H1 (cell line): ENCODE measurements around the gene ITGAV. TPM values are rescaled to one million over a fixed set of nuclear protein-coding genes. Genes with fewer than 3 reads are reported as not detected.

Experiments used
- CHD1 ChIP-seq: IDR thresholded peaks from 2 replicates; pipeline ENCODE4 v1.6.1; 2012; ENCODE audit warnings: low read depth, low read length, improper control_type of control experiment
- CHD2 ChIP-seq: IDR thresholded peaks from 2 replicates; pipeline ENCODE4 v1.6.1; 2012; ENCODE audit warnings: low read length, improper control_type of control experiment
- CTBP2 ChIP-seq: IDR thresholded peaks from 2 replicates; pipeline ENCODE4 v1.7.0; 2011; ENCODE audit warnings: borderline replicate concordance, mild to moderate bottlenecking, moderate library complexity, mixed read lengths, low read length; ENCODE audit not compliant: insufficient read depth, insufficient read length
- GABPA ChIP-seq: IDR thresholded peaks from 2 replicates; pipeline ENCODE4 v1.6.1; 2011; ENCODE audit warnings: mild to moderate bottlenecking, low read length, moderate library complexity, borderline replicate concordance; ENCODE audit not compliant: insufficient read depth
- JUND ChIP-seq: IDR thresholded peaks from 2 replicates; pipeline ENCODE4 v1.6.1; 2011; ENCODE audit warnings: mild to moderate bottlenecking, improper control_type of control experiment, low read length
- SIX5 ChIP-seq: IDR thresholded peaks from 2 replicates; pipeline ENCODE4 v1.6.1; 2011; ENCODE audit warnings: mild to moderate bottlenecking, low read depth, low read length
- SP1 ChIP-seq: IDR thresholded peaks from 2 replicates; pipeline ENCODE4 v1.6.1; 2011; ENCODE audit warnings: low read depth, low read length
- polyA plus RNA-seq, 7 experiments: library from polyadenylated mRNA; depleted of rRNA in 3 of 7; stranded (reverse) in 5 of 7; unstranded in 2 of 7; fragments of >200 nt in 5 of 7; fragments of 200-250 nt in 2 of 7; gene quantifications; 1 replicate in 5 of 7; 2 replicates in 1 of 7; 4 replicates in 1 of 7; pipeline versions ENCODE4 v1.2.1 to v1.2.3, GENCODE V29; 2011 to 2013; ENCODE audit warnings: missing spikeins in 2 of 7, mixed read lengths in 2 of 7
- total RNA-seq: library from RNA; stranded (reverse); fragmentation: NEBNext Ultra II Directional; extraction: Animal tissue kit (Norgen Biotek cat#: 25700); gene quantifications from 2 replicates; pipeline ENCODE4 v1.2.1, GENCODE V29; 2021

Gene ITGAV
- total and polyA plus RNA-seq, 2 of the 8 experiments (the other 6 are each of a cell fraction or from before 2014, with no cell fraction given): 11.7 to 42.4 TPM

DNA sequence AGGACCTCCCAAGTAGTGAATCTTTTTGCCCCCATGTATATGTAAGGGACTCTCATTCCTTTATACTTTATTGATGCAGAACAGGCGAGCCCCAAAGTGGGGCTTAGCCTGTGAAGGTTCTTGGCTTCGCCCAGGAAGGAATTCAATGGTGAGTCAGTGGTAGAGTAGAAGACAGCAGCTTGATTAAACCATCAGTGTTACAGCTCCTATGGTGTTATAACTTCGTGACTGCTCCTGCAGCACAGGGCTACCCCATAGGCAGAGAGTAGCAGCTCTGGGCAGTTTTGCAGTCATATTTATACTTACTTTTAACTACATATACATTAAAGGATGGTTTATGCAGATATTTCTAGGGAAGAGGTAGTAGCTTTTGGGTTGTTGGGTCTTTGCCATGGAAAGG, 115.0 kb downstream of the ITGAV start (continued):
- no peak for TF ChIP-seq CHD1
- no peak for TF ChIP-seq GABPA
- TF ChIP-seq SP1: no peak
- TF ChIP-seq CTBP2: no peak
- TF ChIP-seq SIX5: no peak
- no peak for TF ChIP-seq CHD2
- TF ChIP-seq JUND: no peak
